ENCODE data around the gene AOPEP. TPM values are rescaled to one million over a fixed set of nuclear protein-coding genes. Genes with fewer than 3 reads are reported as not detected.

The AOPEP gene
- total and polyA plus RNA-seq, 2 of the 13 experiments (the other 11 are each of a cell fraction or from before 2014, with no cell fraction given) = 22.2 to 41.6 TPM

DNA sequence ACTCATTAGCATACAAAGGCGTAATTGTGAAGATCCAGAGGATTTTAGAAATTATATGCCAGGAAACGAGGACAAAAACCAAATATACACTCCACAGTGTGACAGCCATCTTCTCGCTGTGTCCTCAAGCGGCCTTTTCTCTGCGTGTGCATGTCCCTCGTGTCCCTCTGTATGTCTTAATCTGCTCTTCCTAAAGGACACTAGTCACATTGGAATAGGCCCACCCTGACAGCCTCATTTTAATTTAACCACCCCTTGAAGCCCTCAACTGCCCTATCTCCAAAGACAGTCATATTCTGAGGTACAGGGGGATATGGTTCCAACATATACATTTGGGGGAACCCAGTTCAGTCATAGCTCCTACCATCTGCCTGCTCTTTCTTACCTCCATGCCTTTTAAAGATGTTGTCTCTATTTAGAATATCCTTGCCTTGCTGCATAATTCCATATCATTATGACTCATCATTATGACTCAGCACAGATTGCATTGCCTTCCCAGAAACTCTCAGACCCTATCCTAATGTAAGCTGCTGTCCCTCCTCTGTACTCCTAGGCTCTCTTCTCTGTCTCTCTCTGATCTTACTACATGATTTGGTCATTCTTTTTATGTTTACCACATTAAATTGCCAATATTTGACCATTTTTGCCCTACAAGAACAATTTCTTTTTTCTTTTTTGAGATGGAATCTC lies 210.9 kb downstream of the AOPEP start (continued):
- TF ChIP-seq, protein P1, sequence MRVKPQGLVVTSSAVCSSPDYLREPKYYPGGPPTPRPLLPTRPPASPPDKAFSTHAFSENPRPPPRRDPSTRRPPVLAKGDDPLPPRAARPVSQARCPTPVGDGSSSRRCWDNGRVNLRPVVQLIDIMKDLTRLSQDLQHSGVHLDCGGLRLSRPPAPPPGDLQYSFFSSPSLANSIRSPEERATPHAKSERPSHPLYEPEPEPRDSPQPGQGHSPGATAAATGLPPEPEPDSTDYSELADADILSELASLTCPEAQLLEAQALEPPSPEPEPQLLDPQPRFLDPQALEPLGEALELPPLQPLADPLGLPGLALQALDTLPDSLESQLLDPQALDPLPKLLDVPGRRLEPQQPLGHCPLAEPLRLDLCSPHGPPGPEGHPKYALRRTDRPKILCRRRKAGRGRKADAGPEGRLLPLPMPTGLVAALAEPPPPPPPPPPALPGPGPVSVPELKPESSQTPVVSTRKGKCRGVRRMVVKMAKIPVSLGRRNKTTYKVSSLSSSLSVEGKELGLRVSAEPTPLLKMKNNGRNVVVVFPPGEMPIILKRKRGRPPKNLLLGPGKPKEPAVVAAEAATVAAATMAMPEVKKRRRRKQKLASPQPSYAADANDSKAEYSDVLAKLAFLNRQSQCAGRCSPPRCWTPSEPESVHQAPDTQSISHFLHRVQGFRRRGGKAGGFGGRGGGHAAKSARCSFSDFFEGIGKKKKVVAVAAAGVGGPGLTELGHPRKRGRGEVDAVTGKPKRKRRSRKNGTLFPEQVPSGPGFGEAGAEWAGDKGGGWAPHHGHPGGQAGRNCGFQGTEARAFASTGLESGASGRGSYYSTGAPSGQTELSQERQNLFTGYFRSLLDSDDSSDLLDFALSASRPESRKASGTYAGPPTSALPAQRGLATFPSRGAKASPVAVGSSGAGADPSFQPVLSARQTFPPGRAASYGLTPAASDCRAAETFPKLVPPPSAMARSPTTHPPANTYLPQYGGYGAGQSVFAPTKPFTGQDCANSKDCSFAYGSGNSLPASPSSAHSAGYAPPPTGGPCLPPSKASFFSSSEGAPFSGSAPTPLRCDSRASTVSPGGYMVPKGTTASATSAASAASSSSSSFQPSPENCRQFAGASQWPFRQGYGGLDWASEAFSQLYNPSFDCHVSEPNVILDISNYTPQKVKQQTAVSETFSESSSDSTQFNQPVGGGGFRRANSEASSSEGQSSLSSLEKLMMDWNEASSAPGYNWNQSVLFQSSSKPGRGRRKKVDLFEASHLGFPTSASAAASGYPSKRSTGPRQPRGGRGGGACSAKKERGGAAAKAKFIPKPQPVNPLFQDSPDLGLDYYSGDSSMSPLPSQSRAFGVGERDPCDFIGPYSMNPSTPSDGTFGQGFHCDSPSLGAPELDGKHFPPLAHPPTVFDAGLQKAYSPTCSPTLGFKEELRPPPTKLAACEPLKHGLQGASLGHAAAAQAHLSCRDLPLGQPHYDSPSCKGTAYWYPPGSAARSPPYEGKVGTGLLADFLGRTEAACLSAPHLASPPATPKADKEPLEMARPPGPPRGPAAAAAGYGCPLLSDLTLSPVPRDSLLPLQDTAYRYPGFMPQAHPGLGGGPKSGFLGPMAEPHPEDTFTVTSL (CRISPR knock-in tag; IDR thresholded peaks at IDR 0.05; ENCODE audit: borderline replicate concordance) = no peak
- TF ChIP-seq NFE2L2 (IDR thresholded peaks at IDR 0.05; ENCODE audit: low read length) (peak; percentile 71), ZNF83 (CRISPR knock-in tag; IDR thresholded peaks at IDR 0.05; ENCODE audit: borderline replicate concordance) (no peak), SP2 (CRISPR knock-in tag; IDR thresholded peaks at IDR 0.05) (no peak), YEATS4 (CRISPR knock-in tag; IDR thresholded peaks at IDR 0.05; ENCODE audit: borderline replicate concordance) (no peak), ZNF251 (CRISPR knock-in tag; IDR thresholded peaks at IDR 0.05) (no peak), TBP (CRISPR knock-in tag; IDR thresholded peaks at IDR 0.05) (no peak), CREB1 (IDR thresholded peaks at IDR 0.05) (peak; percentile 72), CREB1 (CRISPR knock-in tag; IDR thresholded peaks at IDR 0.05) (no peak)
